MCF 10A (cell line): ENCODE results near the gene NECTIN2. TPM values are rescaled to one million over a fixed set of nuclear protein-coding genes. Genes with fewer than 3 reads are reported as not detected.

Source experiments
- BruUV-seq: library from RNA; stranded (reverse); fragments of 400-500 nt; replicated peaks from 2 replicates; lab custom pipeline; 2021; lab: Mats Ljungman, UMichigan
- CTCF ChIA-PET: fragments of 300-600 bp; sonication (Branson Sonifier 250); formaldehyde crosslinking; extraction: SDS; loops from one replicate; lab custom pipeline; 2021; ENCODE audit warnings: antibody characterized with exemption, inconsistent platforms; lab: Yijun Ruan, JAX
- POLR2A ChIA-PET: fragments of 300-600, 350-650 bp; sonication (Branson Sonifier 250); formaldehyde crosslinking; extraction: SDS; loops from one replicate; lab custom pipeline; 2020; ENCODE audit warnings: antibody characterized with exemption, inconsistent platforms; lab: Yijun Ruan, JAX
- DNase-seq: peaks from one replicate; pipeline ENCODE4 v3.0.0-alpha.2; 2018; ENCODE audit not compliant: unreplicated experiment
- H3K27ac Mint-ChIP-seq: one replicate; pipeline ENCODE4 v1.8.0; 2022; ENCODE audit warnings: mild to moderate bottlenecking, low read depth, mixed read lengths; ENCODE audit not compliant: unreplicated experiment
- H3K27me3 Mint-ChIP-seq: one replicate; pipeline ENCODE4 v1.8.0; 2022; ENCODE audit warnings: mixed read lengths; ENCODE audit not compliant: insufficient read depth, unreplicated experiment
- H3K36me3 Mint-ChIP-seq: one replicate; pipeline ENCODE4 v1.8.0; 2022; ENCODE audit warnings: mild to moderate bottlenecking, moderate library complexity, mixed read lengths; ENCODE audit not compliant: insufficient read depth, unreplicated experiment
- H3K4me1 Mint-ChIP-seq: one replicate; pipeline ENCODE4 v1.8.0; 2022; ENCODE audit warnings: mixed read lengths; ENCODE audit not compliant: insufficient read depth, unreplicated experiment
- H3K4me3 Mint-ChIP-seq: one replicate; pipeline ENCODE4 v1.8.0; 2022; ENCODE audit warnings: mild to moderate bottlenecking, moderate library complexity, mixed read lengths; ENCODE audit not compliant: unreplicated experiment
- H3K9me3 Mint-ChIP-seq: one replicate; pipeline ENCODE4 v1.8.0; 2022; ENCODE audit warnings: mixed read lengths; ENCODE audit not compliant: unreplicated experiment
- CTCF ChIP-seq: fragments of 200-600 bp; IDR thresholded peaks from one replicate; pipeline ENCODE4 v1.8.0; 2022; ENCODE audit warnings: antibody characterized with exemption, mild to moderate bottlenecking; ENCODE audit not compliant: unreplicated experiment
- intact Hi-C: fragments of 100-400 bp; cut with micrococcal nuclease; formaldehyde crosslinking; loops from 2 replicates; pipeline ENCODE4 v1.14.1; 2022
- total RNA-seq: library from RNA; stranded (reverse); gene quantifications from 2 replicates; pipeline ENCODE4 v1.2.3, GENCODE V29; 2022

NECTIN2 gene
- total RNA-seq, 1 experiment from 2014 or later = 46.5 TPM

DNA sequence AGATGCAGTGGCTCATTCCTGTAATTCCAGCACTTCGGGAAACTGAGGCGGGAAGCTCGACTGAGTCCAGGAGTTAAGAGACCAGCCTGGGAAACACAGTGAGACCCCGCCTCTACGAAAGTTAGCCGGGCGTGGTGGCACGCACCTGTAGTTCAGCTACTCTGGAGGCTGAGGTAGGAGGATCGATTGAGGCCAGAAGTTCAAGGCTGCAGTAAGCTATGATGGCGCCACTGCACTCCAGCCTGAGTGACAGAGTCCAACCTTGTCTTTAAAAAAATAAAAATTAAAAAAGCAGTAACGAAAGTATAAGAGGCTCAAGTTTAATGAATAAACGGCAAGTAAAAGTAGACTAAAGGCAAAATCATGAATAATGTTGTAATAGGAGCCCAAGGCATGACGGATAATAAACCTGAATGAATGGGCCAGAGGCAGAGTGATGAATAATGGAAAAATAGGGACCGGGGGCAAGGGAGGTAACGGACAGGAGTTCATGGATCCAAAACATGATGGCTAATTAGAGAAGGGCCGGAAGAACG, 43.8 kb downstream of the NECTIN2 start:
- POLR2A ChIA-PET = interaction anchor here (0.6 to 1.9 kb wide), 22 partner anchors 16 to 779 kb away, joined by 3 to 17 read pairs (median 3); partner anchors contain the start of genes BLOC1S3, CBLC, CLPTM1 and ERCC1
- TSS peak; percentile 95 for BruUV-seq
- intact Hi-C loops = loop anchor here (1.0 kb wide), 1 partner anchor 43 kb away; no protein-coding TSS in a partner anchor
- peaks cover 25% of the 10 kb centered on the region for H3K4me1 Mint-ChIP-seq
- CTCF ChIA-PET = interaction anchor here (0.6 to 1.2 kb wide), 3 partner anchors 42 to 212 kb away, joined by 3 to 6 read pairs (median 4); partner anchors contain the start of gene NECTIN2
- no peaks in the 10 kb centered on the region for H3K27me3 Mint-ChIP-seq
- no peak for TF ChIP-seq CTCF
- H3K4me3 Mint-ChIP-seq = peak overlapping the region; percentile 74
- DNase-seq = no peak
- peak overlapping the region; percentile 70 for H3K27ac Mint-ChIP-seq
- peaks cover 25% of the 10 kb centered on the region for H3K36me3 Mint-ChIP-seq
- no peaks in the 10 kb centered on the region for H3K9me3 Mint-ChIP-seq

DNA sequence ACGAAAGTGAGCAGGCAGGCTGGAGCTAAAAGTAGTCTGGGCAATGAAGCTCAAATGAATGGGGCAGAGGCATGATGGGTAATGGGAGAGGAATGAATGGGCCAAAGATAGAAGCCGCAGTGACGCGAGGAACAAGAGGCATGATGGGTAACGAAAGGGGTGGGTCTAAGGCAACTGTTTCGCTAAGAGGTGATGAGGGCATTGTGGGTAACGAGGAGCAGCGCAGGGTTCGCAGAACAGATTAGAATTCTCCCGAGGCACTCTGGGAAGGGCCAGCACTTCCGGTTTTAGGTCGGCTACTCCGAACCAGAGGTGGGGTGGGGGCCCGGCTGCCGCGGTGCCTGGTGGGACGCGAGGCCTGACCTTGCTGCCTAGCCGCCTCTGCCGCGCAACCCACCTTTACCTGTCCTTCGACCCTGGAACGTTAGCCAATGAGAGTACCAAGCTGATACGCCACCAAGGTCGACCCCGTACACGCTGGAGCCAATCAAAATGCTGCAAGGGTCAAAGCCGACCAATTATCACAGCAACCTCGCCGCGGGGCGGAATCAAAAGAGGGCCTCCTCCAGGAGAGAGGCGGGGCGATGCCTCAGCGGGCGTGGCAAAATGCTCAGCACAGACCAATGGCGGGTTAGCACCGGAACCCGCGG, 44.4 kb downstream of the NECTIN2 start:
- H3K9me3 Mint-ChIP-seq = no peaks in the 10 kb centered on the region
- ChIA-PET CTCF (interaction anchor here (0.6 to 2.5 kb wide), 3 partner anchors 13 to 211 kb away, joined by 3 to 16 read pairs (median 6); no protein-coding TSS in a partner anchor), POLR2A (interaction anchor here (0.6 to 1.9 kb wide), 22 partner anchors 17 to 778 kb away, joined by 3 to 17 read pairs (median 3); partner anchors contain the start of genes BLOC1S3, CBLC, CLPTM1 and ERCC1)
- no peak for TF ChIP-seq CTCF
- H3K27me3 Mint-ChIP-seq = no peaks in the 10 kb centered on the region
- DNase-seq = peak; percentile 100
- peak overlapping the region; percentile 74 for H3K4me3 Mint-ChIP-seq
- BruUV-seq = no TSS peak
- intact Hi-C loops = loop anchor here (1.0 kb wide), 1 partner anchor 43 kb away; no protein-coding TSS in a partner anchor
- peaks cover 31% of the 10 kb centered on the region for H3K36me3 Mint-ChIP-seq
- peaks cover 25% of the 10 kb centered on the region for H3K4me1 Mint-ChIP-seq
- H3K27ac Mint-ChIP-seq = peak overlapping the region; percentile 70

DNA sequence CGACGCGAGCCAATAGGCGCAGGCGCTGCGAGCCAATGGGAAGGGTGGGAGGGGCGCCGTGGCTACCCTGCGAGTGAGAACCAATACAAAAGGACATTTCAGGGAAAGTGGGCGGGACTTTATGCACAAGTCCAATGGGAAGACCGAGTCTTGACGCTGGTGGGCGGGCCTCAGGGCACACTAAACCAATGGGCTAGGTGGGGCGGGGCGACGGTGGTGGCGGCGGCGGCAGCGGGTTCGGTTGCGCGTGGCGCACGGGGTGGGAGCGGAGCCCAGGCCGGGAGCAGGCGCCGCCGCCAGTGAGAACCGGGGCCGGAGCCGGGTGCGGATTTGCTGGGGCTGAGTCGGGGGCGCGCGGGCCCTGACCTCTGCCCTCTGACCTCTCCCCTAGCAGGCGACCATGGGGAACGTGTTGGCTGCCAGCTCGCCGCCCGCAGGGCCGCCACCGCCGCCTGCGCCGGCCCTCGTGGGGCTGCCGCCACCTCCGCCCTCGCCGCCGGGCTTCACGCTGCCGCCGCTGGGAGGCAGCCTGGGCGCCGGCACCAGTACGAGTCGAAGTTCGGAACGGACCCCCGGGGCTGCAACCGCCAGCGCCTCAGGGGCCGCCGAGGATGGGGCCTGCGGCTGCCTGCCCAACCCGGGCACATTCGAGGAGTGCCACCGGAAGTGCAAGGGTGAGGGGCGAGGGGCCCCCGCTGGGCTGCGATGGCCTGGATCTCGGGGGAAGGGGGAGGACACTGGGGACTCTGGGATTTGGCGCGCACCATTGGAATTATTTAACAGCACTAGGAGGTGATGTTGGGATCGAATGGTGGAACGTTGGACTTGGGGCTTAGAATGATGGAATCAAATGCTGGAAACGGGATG, 45.2 kb downstream of the NECTIN2 start, which contains the start of gene TOMM40:
TOMM40 (plus strand) TSS at position 239 of the 867 bp plus-strand sequence; CDS start at position 401, 162 bp downstream.
- Mint-ChIP-seq H3K27ac (peak within 1 kb of the TSS; percentile 70), H3K36me3 (peaks cover 38% of the 10 kb centered on the region), H3K9me3 (no peaks in the 10 kb centered on the region), H3K4me3 (peak within 1 kb of the TSS; percentile 74), H3K4me1 (peaks cover 25% of the 10 kb centered on the region), H3K27me3 (no peaks in the 10 kb centered on the region)
- no peak for TF ChIP-seq CTCF
- CTCF ChIA-PET = interaction anchor here (0.7 to 2.5 kb wide), 4 partner anchors 13 to 121 kb away, joined by 3 to 16 read pairs (median 4); no protein-coding TSS in a partner anchor
- BruUV-seq = no TSS peak
- DNase-seq = peak; percentile 100
- POLR2A ChIA-PET = interaction anchor here (0.6 to 1.9 kb wide), 11 partner anchors 17 to 578 kb away, joined by 3 to 17 read pairs (median 4); partner anchors contain the start of genes CLPTM1 and NECTIN2
- intact Hi-C loops = no loop called here
